ENCODE measurements around the gene CCDC185.

DNA sequence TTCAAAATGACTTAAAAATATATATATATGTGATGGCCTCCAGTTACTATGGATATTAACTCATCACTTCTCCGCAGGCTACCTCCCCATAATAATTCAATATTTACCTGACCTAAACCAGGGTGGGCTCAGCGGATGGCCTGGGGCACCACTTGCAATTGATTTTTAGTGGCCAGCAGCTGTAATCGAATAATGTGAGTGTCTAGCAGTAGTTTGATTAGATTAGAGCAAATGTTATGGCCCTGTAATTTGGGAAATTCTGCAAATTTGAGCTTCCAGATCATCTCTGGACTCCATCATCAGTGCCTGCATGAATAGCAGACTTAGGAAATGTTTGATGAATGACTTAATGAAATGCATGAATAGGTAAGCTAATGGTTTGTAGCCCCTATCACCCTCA lies 44.0 kb upstream of the CCDC185 start:
- TF ChIP-seq POLR2A (IDR thresholded peaks at IDR 0.05; ENCODE audit: low read depth, low read length) (no peak), POLR2AphosphoS5 (IDR thresholded peaks at IDR 0.05; ENCODE audit: low read depth, low read length) (no peak)
